Measurements from ENCODE around the gene DRD3. TPM values are rescaled to one million over a fixed set of nuclear protein-coding genes. Genes with fewer than 3 reads are reported as not detected.

The DRD3 gene
- total and polyA plus RNA-seq, 7 experiments from 2014 or later: not detected

DNA sequence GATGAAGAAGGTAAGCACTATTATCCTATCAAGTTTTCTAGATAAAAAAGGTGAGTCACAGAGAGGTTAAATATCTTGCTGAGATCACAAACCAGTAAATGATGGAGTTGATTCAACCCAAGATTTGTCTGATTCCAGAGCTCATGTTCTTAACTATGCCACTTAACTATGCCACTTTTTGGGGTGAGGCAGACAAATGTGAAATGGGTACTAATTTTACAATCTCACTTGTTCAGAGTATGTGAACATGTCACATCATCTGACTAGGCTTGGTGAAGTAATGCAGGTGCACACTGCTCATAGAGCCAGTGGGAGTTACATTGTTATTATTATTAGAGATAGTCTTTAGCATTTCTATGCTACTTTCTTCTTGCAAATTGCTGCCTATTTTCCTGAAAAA lies 2.0 kb downstream of the DRD3 start:
- H3K9me3 Mint-ChIP-seq: peaks cover 0 to 9% (median 0%) of the 10 kb centered on the region in 11 donors
- H3K27ac ChIP-seq (ENCODE audit: low read depth, low read length): no peak overlapping the region
- H3K36me3 ChIP-seq (ENCODE audit: control insufficient read depth in 2 of 3, insufficient read depth in 3 of 3, low read length in 3 of 3): no peaks in the 10 kb centered on the region
- ATAC-seq (no peak), DNase-seq (no peak)
- ChIA-PET CTCF (interaction anchor here (0.7 kb wide), 3 partner anchors 22 to 147 kb away, joined by 3 read pairs; no protein-coding TSS in a partner anchor), POLR2A (no interaction called here)
- no peaks in the 10 kb centered on the region for H3K36me3 Mint-ChIP-seq
- intact Hi-C loops (cut with micrococcal nuclease): loop anchor here in 1 of 2 donors (5.0 kb wide), 1 partner anchor 35 kb away; no protein-coding TSS in a partner anchor
- H3K4me3 ChIP-seq (ENCODE audit: low read length): no peak overlapping the region
- H3K27ac Mint-ChIP-seq: no peak overlapping the region
- no peaks in the 10 kb centered on the region for H3K9me3 ChIP-seq (ENCODE audit: control insufficient read depth in 2 of 3, low read length in 3 of 3)
- no peaks in the 10 kb centered on the region for H3K27me3 ChIP-seq (ENCODE audit: control insufficient read depth in 2 of 2, insufficient read depth in 2 of 2, low read length in 2 of 2)
- peaks cover 0 to 5% (median 2%) of the 10 kb centered on the region in 7 donors for H3K4me1 Mint-ChIP-seq
- no peak overlapping the region for H3K4me3 Mint-ChIP-seq
- H3K4me1 ChIP-seq (ENCODE audit: control insufficient read depth in 2 of 2, insufficient read depth in 2 of 2, low read length in 2 of 2): no peaks in the 10 kb centered on the region
- H3K27me3 Mint-ChIP-seq: peaks cover 0 to 21% (median 9%) of the 10 kb centered on the region in 5 donors

DNA sequence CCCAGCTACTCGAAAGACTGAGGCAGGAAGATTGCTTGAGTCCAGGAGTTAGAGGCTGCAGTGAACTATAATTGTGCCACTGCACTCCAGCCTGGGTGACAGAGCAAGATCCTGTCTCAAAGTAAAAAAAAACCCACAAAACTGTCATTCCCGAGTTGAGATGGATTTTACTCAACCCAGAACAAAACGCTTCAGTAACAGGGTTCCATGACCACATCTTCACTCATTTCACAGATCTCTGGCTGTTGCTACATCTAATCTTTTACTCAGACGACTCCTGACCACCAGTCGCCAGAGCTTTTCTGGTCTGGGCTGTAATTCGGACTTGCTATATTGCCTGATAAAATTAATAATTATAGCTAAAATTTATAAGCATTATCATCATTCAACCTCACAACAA lies 2.4 kb downstream of the DRD3 start:
- DNase-seq (no peak), ATAC-seq (no peak)
- no peaks in the 10 kb centered on the region for H3K9me3 ChIP-seq (ENCODE audit: control insufficient read depth in 2 of 3, low read length in 3 of 3)
- no peak overlapping the region for H3K4me3 Mint-ChIP-seq
- no peak overlapping the region for H3K4me3 ChIP-seq (ENCODE audit: low read length)
- H3K27ac ChIP-seq (ENCODE audit: low read depth, low read length): no peak overlapping the region
- H3K36me3 Mint-ChIP-seq: no peaks in the 10 kb centered on the region
- H3K9me3 Mint-ChIP-seq: peaks cover 0 to 9% (median 0%) of the 10 kb centered on the region in 11 donors
- H3K27me3 Mint-ChIP-seq: peaks cover 0 to 21% (median 9%) of the 10 kb centered on the region in 5 donors
- intact Hi-C loops (cut with micrococcal nuclease): loop anchor here in 1 of 2 donors (5.0 kb wide), 1 partner anchor 36 kb away; no protein-coding TSS in a partner anchor
- H3K27me3 ChIP-seq (ENCODE audit: control insufficient read depth in 2 of 2, insufficient read depth in 2 of 2, low read length in 2 of 2): no peaks in the 10 kb centered on the region
- H3K27ac Mint-ChIP-seq: no peak overlapping the region
- H3K4me1 ChIP-seq (ENCODE audit: control insufficient read depth in 2 of 2, insufficient read depth in 2 of 2, low read length in 2 of 2): no peaks in the 10 kb centered on the region
- CTCF ChIA-PET: interaction anchor here (0.7 kb wide), 3 partner anchors 22 to 147 kb away, joined by 3 read pairs; no protein-coding TSS in a partner anchor
- H3K4me1 Mint-ChIP-seq: peaks cover 0 to 6% (median 2%) of the 10 kb centered on the region in 7 donors
- no peaks in the 10 kb centered on the region for H3K36me3 ChIP-seq (ENCODE audit: control insufficient read depth in 2 of 3, insufficient read depth in 3 of 3, low read length in 3 of 3)
- POLR2A ChIA-PET: no interaction called here

DNA sequence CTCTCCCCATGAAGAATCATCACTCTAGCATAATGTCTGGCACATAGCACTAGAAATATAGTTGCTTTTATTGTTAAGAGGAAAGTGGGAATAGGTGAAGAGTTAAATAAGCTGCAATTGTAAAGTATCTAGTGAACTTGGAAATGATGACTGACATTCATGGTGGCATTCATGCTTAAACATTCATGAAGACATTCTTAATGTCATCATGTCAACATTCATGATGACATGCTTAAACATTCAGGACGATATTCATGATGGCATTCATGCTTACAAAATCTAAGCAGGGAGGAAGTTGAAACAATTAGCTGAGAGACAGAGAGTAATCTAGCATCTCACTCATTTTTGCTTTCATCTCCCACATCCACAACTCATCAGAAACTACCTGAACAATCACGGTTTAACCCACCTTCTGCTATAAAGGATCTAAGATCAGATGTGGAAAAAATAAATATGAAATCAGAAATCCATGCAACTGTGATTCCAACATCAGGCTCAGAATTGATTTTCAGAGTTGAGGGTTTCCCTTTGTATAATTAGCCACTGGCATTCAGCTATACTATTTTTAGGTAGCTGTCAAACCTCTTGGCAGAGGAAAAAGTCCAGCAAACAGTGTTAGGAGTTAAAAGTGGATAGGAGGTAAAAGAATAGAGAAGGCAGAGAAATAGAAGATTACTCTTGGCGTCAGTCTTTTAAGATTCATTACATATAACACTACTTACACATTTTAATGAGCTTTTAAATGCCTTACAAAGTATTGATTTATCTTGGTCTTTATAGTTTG lies 3.5 kb downstream of the DRD3 start:
- H3K4me1 ChIP-seq (ENCODE audit: control insufficient read depth in 2 of 2, insufficient read depth in 2 of 2, low read length in 2 of 2): no peaks in the 10 kb centered on the region
- no peak overlapping the region for H3K4me3 ChIP-seq (ENCODE audit: low read length)
- peak overlapping the region in 1 of 9 donors; percentile 1 for H3K27ac Mint-ChIP-seq
- DNase-seq: no peak
- ATAC-seq: no peak
- H3K4me1 Mint-ChIP-seq: peaks cover 0 to 6% (median 2%) of the 10 kb centered on the region in 7 donors
- H3K9me3 ChIP-seq (ENCODE audit: control insufficient read depth in 2 of 3, low read length in 3 of 3): no peaks in the 10 kb centered on the region
- H3K27ac ChIP-seq (ENCODE audit: low read depth, low read length): no peak overlapping the region
- no peaks in the 10 kb centered on the region for H3K36me3 ChIP-seq (ENCODE audit: control insufficient read depth in 2 of 3, insufficient read depth in 3 of 3, low read length in 3 of 3)
- no peaks in the 10 kb centered on the region for H3K36me3 Mint-ChIP-seq
- H3K9me3 Mint-ChIP-seq: peaks cover 0 to 9% (median 0%) of the 10 kb centered on the region in 11 donors
- intact Hi-C loops (cut with micrococcal nuclease): loop anchor here in 1 of 2 donors (5.0 kb wide), 1 partner anchor 37 kb away; no protein-coding TSS in a partner anchor
- ChIA-PET CTCF (no interaction called here), POLR2A (interaction anchor here (0.6 kb wide), 1 partner anchor 439 kb away, joined by 3 read pairs; no protein-coding TSS in a partner anchor)
- peaks cover 0 to 21% (median 9%) of the 10 kb centered on the region in 5 donors for H3K27me3 Mint-ChIP-seq
- H3K27me3 ChIP-seq (ENCODE audit: control insufficient read depth in 2 of 2, insufficient read depth in 2 of 2, low read length in 2 of 2): no peaks in the 10 kb centered on the region
- no peak overlapping the region for H3K4me3 Mint-ChIP-seq

DNA sequence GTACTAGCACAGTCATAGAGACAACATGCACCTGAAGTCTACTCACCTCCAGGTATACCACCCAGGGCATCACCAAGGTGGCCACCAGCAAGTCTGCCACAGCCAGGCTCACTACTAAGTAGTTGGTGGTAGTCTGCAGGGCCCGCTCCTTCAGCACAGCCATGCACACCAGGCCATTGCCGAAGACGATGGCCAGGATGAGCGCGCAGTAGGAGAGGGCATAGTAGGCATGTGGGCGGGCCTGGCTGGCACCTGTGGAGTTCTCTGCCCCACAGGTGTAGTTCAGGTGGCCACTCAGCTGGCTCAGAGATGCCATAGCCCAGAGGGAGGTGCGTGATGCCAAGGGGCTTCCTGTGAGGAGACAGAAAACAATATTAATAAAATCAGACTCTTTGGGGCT lies 7.2 kb downstream of the DRD3 start:
- intact Hi-C loops (cut with micrococcal nuclease): no loop called here

DNA sequence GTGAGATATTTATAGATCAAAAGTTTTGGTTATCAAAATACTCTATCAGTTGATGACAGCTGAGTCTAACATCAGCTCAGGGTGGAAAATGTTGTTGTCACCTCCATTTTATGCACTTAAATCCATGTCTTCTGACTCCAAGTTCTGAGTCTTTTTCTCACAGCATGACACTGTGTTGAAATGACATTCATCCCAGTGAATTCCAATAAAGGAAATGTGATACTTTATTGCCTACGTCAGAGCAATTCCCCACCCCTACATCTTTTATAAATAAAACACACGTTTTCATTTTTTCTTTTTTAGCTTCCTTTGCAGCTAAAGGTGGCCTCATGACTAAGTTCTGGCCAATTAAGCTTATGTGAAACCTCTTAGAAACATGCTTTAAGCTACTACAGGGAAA lies 10.7 kb downstream of the DRD3 start:
- Histone ChIP-seq H3K27me3 (ENCODE audit: control insufficient read depth in 2 of 2, insufficient read depth in 2 of 2, low read length in 2 of 2) (no peaks in the 10 kb centered on the region), H3K4me3 (ENCODE audit: low read length) (no peak overlapping the region), H3K4me1 (ENCODE audit: control insufficient read depth in 2 of 2, insufficient read depth in 2 of 2, low read length in 2 of 2) (no peaks in the 10 kb centered on the region), H3K27ac (ENCODE audit: low read depth, low read length) (no peak overlapping the region), H3K9me3 (ENCODE audit: control insufficient read depth in 2 of 3, low read length in 3 of 3) (no peaks in the 10 kb centered on the region), H3K36me3 (ENCODE audit: control insufficient read depth in 2 of 3, insufficient read depth in 3 of 3, low read length in 3 of 3) (no peaks in the 10 kb centered on the region)
- intact Hi-C loops (cut with micrococcal nuclease): no loop called here
- peaks cover 0 to 6% (median 0%) of the 10 kb centered on the region in 7 donors for H3K4me1 Mint-ChIP-seq
- ATAC-seq: no peak
- ChIA-PET CTCF (interaction anchor here (0.7 to 1.2 kb wide), 5 partner anchors 11 to 256 kb away, joined by 3 read pairs; partner anchors contain the start of gene DRD3), POLR2A (no interaction called here)
- DNase-seq: no peak
- H3K4me3 Mint-ChIP-seq: no peak overlapping the region
- peaks cover 0 to 2% (median 0%) of the 10 kb centered on the region in 11 donors for H3K9me3 Mint-ChIP-seq
- no peaks in the 10 kb centered on the region for H3K27me3 Mint-ChIP-seq
- H3K36me3 Mint-ChIP-seq: no peaks in the 10 kb centered on the region
- no peak overlapping the region for H3K27ac Mint-ChIP-seq

More for the DNA sequence above, 7.2 kb downstream of the DRD3 start:
- Histone ChIP-seq H3K4me3 (ENCODE audit: low read length) (no peak overlapping the region), H3K27me3 (ENCODE audit: control insufficient read depth in 2 of 2, insufficient read depth in 2 of 2, low read length in 2 of 2) (no peaks in the 10 kb centered on the region), H3K4me1 (ENCODE audit: control insufficient read depth in 2 of 2, insufficient read depth in 2 of 2, low read length in 2 of 2) (no peaks in the 10 kb centered on the region), H3K9me3 (ENCODE audit: control insufficient read depth in 2 of 3, low read length in 3 of 3) (no peaks in the 10 kb centered on the region), H3K36me3 (ENCODE audit: control insufficient read depth in 2 of 3, insufficient read depth in 3 of 3, low read length in 3 of 3) (no peaks in the 10 kb centered on the region), H3K27ac (ENCODE audit: low read depth, low read length) (no peak overlapping the region)
- CTCF ChIA-PET: no interaction called here
- ATAC-seq (no peak), DNase-seq (no peak)
- no peak overlapping the region for H3K27ac Mint-ChIP-seq
- H3K4me1 Mint-ChIP-seq: peaks cover 0 to 6% (median 0%) of the 10 kb centered on the region in 7 donors
- no peaks in the 10 kb centered on the region for H3K36me3 Mint-ChIP-seq
- POLR2A ChIA-PET: no interaction called here
- H3K9me3 Mint-ChIP-seq: peaks cover 0 to 2% (median 0%) of the 10 kb centered on the region in 11 donors
- H3K4me3 Mint-ChIP-seq: no peak overlapping the region
- H3K27me3 Mint-ChIP-seq: no peaks in the 10 kb centered on the region

DNA sequence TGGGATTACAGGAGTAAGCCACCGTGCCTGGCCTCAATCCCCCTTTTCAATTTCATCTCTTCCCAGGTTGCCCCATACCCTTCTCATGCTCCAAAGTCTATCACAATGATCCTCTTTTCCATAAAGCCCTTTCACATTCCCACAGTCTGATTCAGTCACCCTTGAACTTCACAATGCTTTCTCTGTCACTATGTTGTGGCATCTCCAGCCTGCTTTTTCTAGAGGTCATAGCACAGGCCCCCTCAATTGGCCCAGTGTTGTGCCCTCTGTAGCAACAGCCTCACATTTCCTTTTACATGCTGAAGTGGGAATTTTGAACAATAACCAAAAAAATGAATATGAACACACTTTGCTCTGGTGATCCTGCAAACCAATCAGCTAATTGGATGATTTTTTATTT lies 21.5 kb downstream of the DRD3 start:
- H3K27ac Mint-ChIP-seq: no peak overlapping the region
- no peaks in the 10 kb centered on the region for H3K36me3 ChIP-seq (ENCODE audit: control insufficient read depth in 2 of 3, insufficient read depth in 3 of 3, low read length in 3 of 3)
- no peaks in the 10 kb centered on the region for H3K36me3 Mint-ChIP-seq
- peaks cover 0 to 9% (median 0%) of the 10 kb centered on the region in 7 donors for H3K4me1 Mint-ChIP-seq
- no peak overlapping the region for H3K4me3 ChIP-seq (ENCODE audit: low read length)
- ChIA-PET POLR2A (no interaction called here), CTCF (interaction anchor here (0.7 kb wide), 1 partner anchor 60 kb away, joined by 3 read pairs; no protein-coding TSS in a partner anchor)
- intact Hi-C loops (cut with micrococcal nuclease): loop anchor here in 1 of 2 donors (10.0 kb wide), 1 partner anchor 313 kb away; no protein-coding TSS in a partner anchor
- H3K4me1 ChIP-seq (ENCODE audit: control insufficient read depth in 2 of 2, insufficient read depth in 2 of 2, low read length in 2 of 2): peaks cover 5 to 6% of the 10 kb centered on the region in 2 donors
- H3K4me3 Mint-ChIP-seq: no peak overlapping the region
- no peaks in the 10 kb centered on the region for H3K9me3 Mint-ChIP-seq
- no peaks in the 10 kb centered on the region for H3K9me3 ChIP-seq (ENCODE audit: control insufficient read depth in 2 of 3, low read length in 3 of 3)
- no peak overlapping the region for H3K27ac ChIP-seq (ENCODE audit: low read depth, low read length)
- no peaks in the 10 kb centered on the region for H3K27me3 ChIP-seq (ENCODE audit: control insufficient read depth in 2 of 2, insufficient read depth in 2 of 2, low read length in 2 of 2)
- DNase-seq (no peak), ATAC-seq (no peak)
- peaks cover 0 to 9% (median 7%) of the 10 kb centered on the region in 5 donors for H3K27me3 Mint-ChIP-seq
